Fibroblast of lung (primary cell): ENCODE data around the gene FRY. TPM values are rescaled to one million over a fixed set of nuclear protein-coding genes. Genes with fewer than 3 reads are reported as not detected.

ENCODE experiments used
- DNase-seq, 2 donors: peaks; one replicate each; pipeline versions ENCODE4 v3.0.0 to v3.0.0-alpha.2; 2010; ENCODE audit warnings: low read depth in 2 of 2
- H2AFZ ChIP-seq: 2 replicates; pipeline ENCODE4 v1.5.1; 2012; ENCODE audit warnings: low read length, control low read depth, inconsistent platforms
- H3K27ac ChIP-seq: 2 replicates; pipeline ENCODE4 v1.5.1; 2011; ENCODE audit warnings: low read length, control low read depth; ENCODE audit not compliant: insufficient read depth
- H3K27me3 ChIP-seq: 2 replicates; pipeline ENCODE4 v1.5.1; 2011; ENCODE audit warnings: mild to moderate bottlenecking, low read length; ENCODE audit not compliant: control insufficient read depth, insufficient read depth
- H3K36me3 ChIP-seq: 2 replicates; pipeline ENCODE4 v1.5.1; 2011; ENCODE audit warnings: low read length; ENCODE audit not compliant: control insufficient read depth, insufficient read depth
- H3K4me1 ChIP-seq: 2 replicates; pipeline ENCODE4 v1.5.1; 2011; ENCODE audit warnings: low read length; ENCODE audit not compliant: control insufficient read depth, insufficient read depth; ENCODE audit errors: extremely low read depth
- H3K4me2 ChIP-seq: 2 replicates; pipeline ENCODE4 v1.5.1; 2011; ENCODE audit warnings: low read length, control low read depth; ENCODE audit not compliant: insufficient read depth; ENCODE audit errors: extremely low read depth
- H3K4me3 ChIP-seq, 4 experiments: fragments of 200-600 bp in 1 of 4; sonication (generic) in 1 of 4; replicated peaks in 1 of 4; 2 replicates each; pipeline ENCODE4 v1.5.1; 2011 to 2016; ENCODE audit warnings: low read length in 4 of 4, low read depth in 3 of 4, mild to moderate bottlenecking in 3 of 4, control low read depth in 2 of 4, inconsistent platforms in 1 of 4, mixed read lengths in 1 of 4; ENCODE audit not compliant: insufficient read depth in 1 of 4; ENCODE audit errors: control extremely low read depth in 1 of 4
- H3K79me2 ChIP-seq: 2 replicates; pipeline ENCODE4 v1.5.1; 2012; ENCODE audit warnings: mild to moderate bottlenecking, low read length, inconsistent platforms; ENCODE audit not compliant: control insufficient read depth, insufficient read depth
- H3K9ac ChIP-seq: 2 replicates; pipeline ENCODE4 v1.5.1; 2011; ENCODE audit warnings: mild to moderate bottlenecking, low read length, control low read depth; ENCODE audit not compliant: insufficient read depth
- H3K9me3 ChIP-seq: 2 replicates; pipeline ENCODE4 v1.5.1; 2012; ENCODE audit warnings: low read depth, low read length; ENCODE audit not compliant: control insufficient read depth, insufficient read depth
- H4K20me1 ChIP-seq: 2 replicates; pipeline ENCODE4 v1.5.1; 2011; ENCODE audit warnings: low read length; ENCODE audit not compliant: control insufficient read depth, insufficient read depth; ENCODE audit errors: extremely low read depth
- CTCF ChIP-seq, 2 donors: IDR thresholded peaks in 1 of 2; conservative IDR thresholded peaks in 1 of 2; 1 replicate in 1 of 2; 2 replicates in 1 of 2; pipeline ENCODE4 v1.5.1; 2011 to 2012; ENCODE audit warnings: low read length in 2 of 2, control low read depth in 1 of 2, inconsistent platforms in 1 of 2, low read depth in 1 of 2, mild to moderate bottlenecking in 1 of 2
- EZH2 ChIP-seq: IDR thresholded peaks from 2 replicates; pipeline ENCODE4 v1.5.1; 2012; ENCODE audit warnings: low read length, control low read depth, mild to moderate bottlenecking; ENCODE audit errors: missing control alignments
- polyA plus RNA-seq, 2 donors: library from polyadenylated mRNA; depleted of rRNA in 1 of 2; stranded (reverse) in 1 of 2; unstranded in 1 of 2; fragments of >200 nt; gene quantifications; 2 replicates each; pipeline ENCODE4 v1.2.1, GENCODE V29; 2011 to 2012; ENCODE audit warnings: missing spikeins in 1 of 2
- total RNA-seq: library from RNA; depleted of rRNA; stranded (reverse); fragments of >200 nt; gene quantifications from 2 replicates; pipeline ENCODE4 v1.2.1, GENCODE V29; 2014

The FRY gene
- total and polyA plus RNA-seq, 2 donors (not counting 1 experiment from before 2014, with no cell fraction given): 8.8 to 18.3 TPM

- no peaks in the 10 kb centered on the region for H3K36me3 ChIP-seq
- DNase-seq: no peak
- H3K27ac ChIP-seq: no peak overlapping the region
Observed at GRCh38 chr13:32201809-32202208, 170.2 kb downstream of the FRY start.

GRCh38 chr13:32202268-32202667 is 170.7 kb downstream of the FRY start:
- Histone ChIP-seq H3K27ac (no peak overlapping the region), H3K4me2 (no peak overlapping the region), H3K4me1 (no peaks in the 10 kb centered on the region), H3K36me3 (no peaks in the 10 kb centered on the region), H3K4me3 (no peak overlapping the region), H4K20me1 (no peaks in the 10 kb centered on the region), H3K9me3 (no peaks in the 10 kb centered on the region), H3K9ac (no peak overlapping the region), H3K27me3 (no peaks in the 10 kb centered on the region), H3K79me2 (no peaks in the 10 kb centered on the region), H2AFZ (no peak overlapping the region)
- no peak for DNase-seq
- TF ChIP-seq EZH2 (no peak), CTCF (conservative IDR thresholded peaks at IDR 0.05 in 1 of 2, IDR thresholded peaks at IDR 0.05 in 1 of 2; ENCODE audit: low read depth in 1 of 2, low read length in 2 of 2) (no peak)

More at GRCh38 chr13:32201809-32202208, 170.2 kb downstream of the FRY start:
- H3K4me2 ChIP-seq: no peak overlapping the region
- no peak overlapping the region for H3K4me3 ChIP-seq
- H3K27me3 ChIP-seq: no peaks in the 10 kb centered on the region
- H3K9ac ChIP-seq: no peak overlapping the region
- H3K79me2 ChIP-seq: no peaks in the 10 kb centered on the region
- TF ChIP-seq EZH2 (no peak), CTCF (conservative IDR thresholded peaks at IDR 0.05 in 1 of 2, IDR thresholded peaks at IDR 0.05 in 1 of 2; ENCODE audit: low read depth in 1 of 2, low read length in 2 of 2) (no peak)
- H3K4me1 ChIP-seq: no peaks in the 10 kb centered on the region
- no peaks in the 10 kb centered on the region for H4K20me1 ChIP-seq
- no peaks in the 10 kb centered on the region for H3K9me3 ChIP-seq
- H2AFZ ChIP-seq: no peak overlapping the region

- Histone ChIP-seq H3K9me3 (no peaks in the 10 kb centered on the region), H3K27ac (no peak overlapping the region), H3K36me3 (no peaks in the 10 kb centered on the region), H3K4me2 (no peak overlapping the region), H3K4me3 (no peak overlapping the region), H4K20me1 (no peaks in the 10 kb centered on the region), H3K27me3 (no peaks in the 10 kb centered on the region), H2AFZ (no peak overlapping the region), H3K9ac (no peak overlapping the region), H3K4me1 (no peaks in the 10 kb centered on the region), H3K79me2 (no peaks in the 10 kb centered on the region)
- DNase-seq: no peak
- no peak for TF ChIP-seq CTCF (conservative IDR thresholded peaks at IDR 0.05 in 1 of 2, IDR thresholded peaks at IDR 0.05 in 1 of 2; ENCODE audit: low read depth in 1 of 2, low read length in 2 of 2)
Observed at GRCh38 chr13:32203221-32203620, 171.6 kb downstream of the FRY start.
